Vagina (tissue), 2 donors: ENCODE measurements around the gene PDE9A. TPM values are rescaled to one million over a fixed set of nuclear protein-coding genes. Genes with fewer than 3 reads are reported as not detected.

Source experiments
- DNase-seq, 2 donors: peaks; one replicate each; pipeline ENCODE4 v3.0.0-alpha.2; 2017; ENCODE audit errors: extremely low spot score in 2 of 2
- H3K27ac ChIP-seq: fragments of 200-600 bp; sonication (generic); one replicate; pipeline ENCODE4 v1.5.1; 2019
- H3K27me3 ChIP-seq: fragments of 200-600 bp; sonication (generic); one replicate; pipeline ENCODE4 v1.5.1; 2019
- H3K36me3 ChIP-seq, 2 donors: fragments of 200-600 bp; sonication (generic); one replicate each; pipeline ENCODE4 v1.5.1; 2017 to 2019
- H3K4me1 ChIP-seq: fragments of 200-600 bp; sonication (generic); one replicate; pipeline ENCODE4 v1.5.1; 2019
- H3K4me3 ChIP-seq, 2 donors: fragments of 200-600 bp; sonication (generic); 1 replicate in 1 of 2; 2 replicates in 1 of 2; pipeline ENCODE4 v1.5.1; 2016 to 2019
- H3K9me3 ChIP-seq: fragments of 200-600 bp; sonication (generic); one replicate; pipeline ENCODE4 v1.5.1; 2019
- POLR2A ChIP-seq, 2 donors: fragments of 450-650 bp; IDR thresholded peaks; one replicate each; pipeline ENCODE4 v1.6.1; 2017; ENCODE audit warnings: antibody characterized with exemption in 2 of 2, mild to moderate bottlenecking in 2 of 2, moderate library complexity in 2 of 2
- POLR2AphosphoS5 ChIP-seq, 2 donors: sonication (generic); formaldehyde crosslinking; IDR thresholded peaks; one replicate each; pipeline ENCODE4 v1.9.0; 2017; ENCODE audit warnings: antibody characterized with exemption in 2 of 2, mild to moderate bottlenecking in 2 of 2, low read depth in 1 of 2; ENCODE audit not compliant: insufficient read depth in 1 of 2
- intact Hi-C: fragments of 100-400 bp; cut with DNase I; formaldehyde crosslinking; loops from one replicate; pipeline ENCODE4 v1.15.1; 2023
- total RNA-seq: library from RNA; depleted of rRNA; stranded (reverse); fragments of >200 nt; gene quantifications from one replicate; pipeline ENCODE4 v1.2.3, GENCODE V29; 2016
- TF ChIP-seq, protein P1 (sequence below), 3 experiments: fragments of 450-650 bp in 2 of 3; fragments of 200-600 bp in 1 of 3; sonication (generic) in 1 of 3; IDR thresholded peaks; one replicate each; pipeline ENCODE4 v1.5.1; 2017 to 2019; ENCODE audit warnings: antibody characterized with exemption in 3 of 3, mild to moderate bottlenecking in 2 of 3, moderate library complexity in 2 of 3

Gene PDE9A
- total RNA-seq, 1 donor from 2014 or later, result 9.6 TPM

DNA sequence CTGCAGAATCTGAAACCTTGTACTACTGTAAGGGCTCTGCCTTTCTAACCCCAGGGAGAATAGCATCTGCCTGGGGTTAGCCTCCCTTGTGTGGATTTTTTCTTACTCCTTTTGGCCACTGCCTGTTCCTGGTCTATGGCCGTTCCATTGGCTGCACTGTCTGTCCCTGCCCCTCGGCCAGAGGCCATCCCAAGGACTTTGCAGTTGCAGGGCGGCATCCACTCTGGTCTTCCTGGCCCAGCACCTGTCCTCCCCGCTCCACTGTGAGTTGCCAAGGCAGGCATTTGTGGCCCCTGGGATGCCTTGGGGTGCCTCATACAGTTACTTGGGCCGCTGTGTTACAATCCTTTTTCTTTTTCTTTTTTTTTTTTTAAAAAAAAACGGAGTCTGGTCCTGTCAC, 45.8 kb downstream of the PDE9A start:
- Histone ChIP-seq H3K9me3 (no peaks in the 10 kb centered on the region), H3K36me3 (no peaks in the 10 kb centered on the region), H3K4me3 (no peak overlapping the region), H3K27me3 (no peaks in the 10 kb centered on the region), H3K4me1 (no peaks in the 10 kb centered on the region), H3K27ac (no peak overlapping the region)
- DNase-seq, result no peak
- intact Hi-C loops, result no loop called here
- TF ChIP-seq POLR2AphosphoS5 (IDR thresholded peaks at IDR 0.05; ENCODE audit: insufficient read depth in 1 of 2, low read depth in 1 of 2), result no peak
- TF ChIP-seq, protein P1, sequence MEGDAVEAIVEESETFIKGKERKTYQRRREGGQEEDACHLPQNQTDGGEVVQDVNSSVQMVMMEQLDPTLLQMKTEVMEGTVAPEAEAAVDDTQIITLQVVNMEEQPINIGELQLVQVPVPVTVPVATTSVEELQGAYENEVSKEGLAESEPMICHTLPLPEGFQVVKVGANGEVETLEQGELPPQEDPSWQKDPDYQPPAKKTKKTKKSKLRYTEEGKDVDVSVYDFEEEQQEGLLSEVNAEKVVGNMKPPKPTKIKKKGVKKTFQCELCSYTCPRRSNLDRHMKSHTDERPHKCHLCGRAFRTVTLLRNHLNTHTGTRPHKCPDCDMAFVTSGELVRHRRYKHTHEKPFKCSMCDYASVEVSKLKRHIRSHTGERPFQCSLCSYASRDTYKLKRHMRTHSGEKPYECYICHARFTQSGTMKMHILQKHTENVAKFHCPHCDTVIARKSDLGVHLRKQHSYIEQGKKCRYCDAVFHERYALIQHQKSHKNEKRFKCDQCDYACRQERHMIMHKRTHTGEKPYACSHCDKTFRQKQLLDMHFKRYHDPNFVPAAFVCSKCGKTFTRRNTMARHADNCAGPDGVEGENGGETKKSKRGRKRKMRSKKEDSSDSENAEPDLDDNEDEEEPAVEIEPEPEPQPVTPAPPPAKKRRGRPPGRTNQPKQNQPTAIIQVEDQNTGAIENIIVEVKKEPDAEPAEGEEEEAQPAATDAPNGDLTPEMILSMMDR (IDR thresholded peaks at IDR 0.05), result no peak
- no peak for TF ChIP-seq POLR2A (IDR thresholded peaks at IDR 0.05)

DNA sequence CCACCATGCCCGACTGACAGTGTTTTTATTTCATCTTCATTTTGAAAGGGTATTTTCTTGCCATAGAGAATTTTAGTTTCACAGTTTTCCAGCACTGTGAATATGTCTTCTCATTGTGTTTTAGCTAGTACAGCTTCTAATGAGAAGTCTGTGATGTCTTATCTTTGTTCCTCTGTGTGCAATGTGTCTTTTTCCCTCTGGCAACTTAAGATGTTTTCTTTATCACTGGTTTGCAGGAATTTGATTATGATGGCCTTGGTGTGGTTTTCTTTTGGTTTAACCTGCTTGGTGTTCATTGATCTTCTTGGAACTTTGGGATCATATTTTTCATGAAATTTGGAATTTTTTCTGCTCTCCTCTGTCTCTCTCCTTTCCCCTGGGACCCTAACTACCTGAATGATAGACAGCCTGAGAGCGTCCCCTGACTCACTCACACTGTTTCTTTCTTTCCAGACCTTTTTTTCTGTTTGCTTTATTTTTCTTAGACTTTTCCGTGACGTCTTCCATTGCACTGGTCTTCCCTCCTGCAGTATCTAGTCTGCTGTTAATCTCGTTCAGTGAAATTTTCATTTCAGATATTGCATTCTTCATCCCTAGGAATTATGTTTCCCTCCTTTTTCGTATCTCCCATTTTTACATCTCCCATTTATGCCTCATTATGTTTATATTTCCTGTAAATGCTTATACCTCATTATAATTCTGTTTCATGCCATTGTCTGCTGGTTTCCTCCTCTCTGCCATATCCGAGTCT, 48.5 kb downstream of the PDE9A start:
- TF ChIP-seq, protein P1 (IDR thresholded peaks at IDR 0.05), result no peak
- TF ChIP-seq POLR2AphosphoS5 (IDR thresholded peaks at IDR 0.05; ENCODE audit: insufficient read depth in 1 of 2, low read depth in 1 of 2), result no peak
- DNase-seq, result no peak
- intact Hi-C loops, result loop anchor here (5.0 kb wide), 1 partner anchor 1335 kb away; no protein-coding TSS in a partner anchor
- H3K4me1 ChIP-seq, result no peaks in the 10 kb centered on the region
- H3K9me3 ChIP-seq, result no peaks in the 10 kb centered on the region
- no peaks in the 10 kb centered on the region for H3K27me3 ChIP-seq
- no peaks in the 10 kb centered on the region for H3K36me3 ChIP-seq
- no peak overlapping the region for H3K27ac ChIP-seq
- H3K4me3 ChIP-seq, result no peak overlapping the region

DNA sequence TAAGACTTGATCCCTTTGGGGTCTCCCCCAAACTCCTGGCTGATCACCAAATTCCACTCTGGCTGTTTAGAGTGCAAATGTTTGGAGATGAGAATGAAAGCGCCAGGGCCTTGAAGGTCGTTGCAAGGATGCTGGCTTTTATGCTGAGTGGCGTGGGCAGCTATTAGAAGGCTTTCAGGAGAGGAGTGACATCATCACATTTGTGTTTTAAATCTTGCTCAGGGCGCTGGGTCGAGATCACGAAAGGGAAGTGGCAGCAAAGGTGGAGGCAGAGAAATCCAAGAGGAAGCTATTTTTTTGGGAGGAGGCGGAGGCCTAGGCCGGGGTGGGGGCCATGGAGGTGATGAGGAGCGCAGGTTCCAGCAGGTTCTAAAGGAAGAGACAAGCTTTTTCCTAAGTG, 49.3 kb downstream of the PDE9A start:
- no peak for TF ChIP-seq POLR2AphosphoS5 (IDR thresholded peaks at IDR 0.05; ENCODE audit: insufficient read depth in 1 of 2, low read depth in 1 of 2)
- TF ChIP-seq, protein P1 (IDR thresholded peaks at IDR 0.05), result no peak
- TF ChIP-seq POLR2A (IDR thresholded peaks at IDR 0.05), result no peak
- no peak for DNase-seq
- no peaks in the 10 kb centered on the region for H3K4me1 ChIP-seq
- H3K27ac ChIP-seq, result no peak overlapping the region
- no peaks in the 10 kb centered on the region for H3K9me3 ChIP-seq
- no peaks in the 10 kb centered on the region for H3K27me3 ChIP-seq
- no peaks in the 10 kb centered on the region for H3K36me3 ChIP-seq
- intact Hi-C loops, result loop anchor here (5.0 kb wide), 1 partner anchor 1335 kb away; no protein-coding TSS in a partner anchor
- no peak overlapping the region for H3K4me3 ChIP-seq

DNA sequence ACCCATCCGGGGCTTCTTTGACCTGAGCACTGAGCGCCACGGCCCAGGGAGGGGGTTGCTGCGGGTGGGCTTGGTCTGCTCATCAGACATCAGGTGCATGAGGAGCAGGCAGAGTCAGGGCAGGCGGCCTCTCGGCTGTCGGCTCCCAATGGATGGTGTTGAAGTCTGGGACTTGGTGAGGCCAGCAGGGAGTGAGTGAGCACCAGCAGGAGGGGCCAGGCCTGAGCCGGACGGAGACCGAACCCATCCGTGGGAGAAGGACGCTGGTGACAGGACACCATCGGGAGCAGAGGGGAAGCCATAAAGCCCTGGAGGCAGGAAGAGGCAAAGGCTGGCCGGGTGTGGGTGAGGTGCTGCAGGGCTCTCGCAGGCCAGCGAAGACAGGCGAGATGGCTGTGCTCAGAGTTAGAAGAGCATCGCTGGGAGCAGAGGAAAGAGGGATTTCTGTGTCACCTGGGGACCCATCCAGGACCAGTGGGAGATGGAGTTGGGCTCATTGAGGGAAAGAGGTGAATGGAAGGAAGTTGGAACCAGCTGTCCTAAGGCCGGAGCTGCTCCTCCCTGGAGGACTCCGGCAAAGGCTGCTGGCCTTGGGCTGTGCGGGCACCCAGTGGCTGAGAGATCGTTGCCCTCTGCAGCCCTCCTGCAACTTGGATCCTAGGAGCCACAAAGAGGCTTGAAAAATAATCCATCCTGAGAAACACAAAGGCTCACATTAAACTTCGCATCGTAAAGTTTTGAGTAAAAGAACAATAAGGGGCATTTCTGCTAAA, 49.9 kb downstream of the PDE9A start:
- Histone ChIP-seq H3K27me3 (no peaks in the 10 kb centered on the region), H3K27ac (no peak overlapping the region), H3K4me1 (no peaks in the 10 kb centered on the region), H3K4me3 (no peak overlapping the region), H3K36me3 (no peaks in the 10 kb centered on the region), H3K9me3 (no peaks in the 10 kb centered on the region)
- intact Hi-C loops, result loop anchor here (5.0 kb wide), 1 partner anchor 1334 kb away; no protein-coding TSS in a partner anchor
- TF ChIP-seq POLR2AphosphoS5 (IDR thresholded peaks at IDR 0.05; ENCODE audit: insufficient read depth in 1 of 2, low read depth in 1 of 2) (no peak), POLR2A (IDR thresholded peaks at IDR 0.05) (no peak)
- TF ChIP-seq, protein P1 (IDR thresholded peaks at IDR 0.05), result no peak
- no peak for DNase-seq
